Epithelial cell of esophagus (primary cell): ENCODE measurements around the gene SH2D7.

Experiments used
- DNase-seq: peaks from one replicate; pipeline ENCODE4 v3.0.0; 2010; ENCODE audit warnings: low read depth
- H3K4me3 ChIP-seq: 2 replicates; pipeline ENCODE4 v1.5.1; 2011; ENCODE audit warnings: mild to moderate bottlenecking, low read length, control low read depth
- CTCF ChIP-seq: IDR thresholded peaks from 2 replicates; pipeline ENCODE4 v1.5.1; 2011; ENCODE audit warnings: low read depth, mild to moderate bottlenecking, low read length, control low read depth, inconsistent platforms; ENCODE audit not compliant: insufficient read depth; ENCODE audit errors: missing control alignments

The SH2D7 gene

GRCh38 chr15:78092261-78093041 lies at the start of gene SH2D7:
SH2D7 (plus strand) TSS chr15:78092561; CDS start chr15:78092585, 24 bp downstream.
- no peak for DNase-seq
- H3K4me3 ChIP-seq = no peak within 1 kb of the TSS
- no peak for TF ChIP-seq CTCF

GRCh38 chr15:78044407-78045155 lies 47.8 kb upstream of the SH2D7 start:
- no peak for DNase-seq
- TF ChIP-seq CTCF = no peak

GRCh38 chr15:78045189-78045588 lies 47.2 kb upstream of the SH2D7 start:
- no peak for DNase-seq
- no peak for TF ChIP-seq CTCF
- no peak overlapping the region for H3K4me3 ChIP-seq

More at GRCh38 chr15:78044407-78045155, 47.8 kb upstream of the SH2D7 start:
- H3K4me3 ChIP-seq = no peak overlapping the region

GRCh38 chr15:78046796-78047341 lies 45.5 kb upstream of the SH2D7 start:
- no peak for DNase-seq
- no peak for TF ChIP-seq CTCF
- H3K4me3 ChIP-seq = no peak overlapping the region

- no peak overlapping the region for H3K4me3 ChIP-seq
- TF ChIP-seq CTCF = no peak
- DNase-seq = no peak
Observed at GRCh38 chr15:78047761-78048627, 44.4 kb upstream of the SH2D7 start.

- no peak for TF ChIP-seq CTCF
- no peak for DNase-seq
- no peak overlapping the region for H3K4me3 ChIP-seq
Observed at GRCh38 chr15:78048628-78048920, 43.8 kb upstream of the SH2D7 start.
